Lung (tissue), 12 donors: ENCODE data around the gene TMEM174. TPM values are rescaled to one million over a fixed set of nuclear protein-coding genes. Genes with fewer than 3 reads are reported as not detected.

Experiments
- ATAC-seq: fragments of 200-7000 bp; cut with Tn5 transposase; one replicate; pipeline ENCODE4 v1.9.1; 2020; ENCODE audit warnings: moderate number of reproducible peaks; ENCODE audit not compliant: insufficient read depth, low FRiP score
- DNase-seq, 3 donors: peaks; one replicate each; pipeline ENCODE4 v3.0.0-alpha.2; 2013 to 2017
- H3K27ac ChIP-seq, 2 donors: one replicate each; pipeline ENCODE4 v1.5.1; 2013; ENCODE audit warnings: mild to moderate bottlenecking in 2 of 2, moderate library complexity in 2 of 2, control low read depth in 1 of 2, inconsistent platforms in 1 of 2, low read depth in 1 of 2, low read length in 1 of 2
- H3K27me3 ChIP-seq, 3 donors: one replicate each; pipeline ENCODE4 v1.5.1; 2013; ENCODE audit warnings: low read length in 2 of 3; ENCODE audit not compliant: control insufficient read depth in 3 of 3, insufficient read depth in 3 of 3
- H3K36me3 ChIP-seq, 4 donors: one replicate each; pipeline ENCODE4 v1.5.1; 2013; ENCODE audit warnings: low read length in 4 of 4, mild to moderate bottlenecking in 1 of 4, moderate library complexity in 1 of 4; ENCODE audit not compliant: control insufficient read depth in 4 of 4, insufficient read depth in 4 of 4
- H3K4me1 ChIP-seq, 5 donors: one replicate each; pipeline ENCODE4 v1.5.1; 2013; ENCODE audit warnings: low read length in 5 of 5, mild to moderate bottlenecking in 2 of 5, moderate library complexity in 1 of 5; ENCODE audit not compliant: control insufficient read depth in 5 of 5, insufficient read depth in 5 of 5
- H3K4me3 ChIP-seq: one replicate; pipeline ENCODE4 v1.5.1; 2013; ENCODE audit warnings: mild to moderate bottlenecking, control low read depth, moderate library complexity
- H3K9ac ChIP-seq, 2 donors: one replicate each; pipeline ENCODE4 v1.5.1; 2013; ENCODE audit warnings: low read length in 2 of 2, control low read depth in 1 of 2; ENCODE audit not compliant: insufficient read depth in 1 of 2
- H3K9me3 ChIP-seq, 4 donors: one replicate each; pipeline ENCODE4 v1.5.1; 2013; ENCODE audit warnings: low read length in 3 of 4, mild to moderate bottlenecking in 1 of 4, moderate library complexity in 1 of 4; ENCODE audit not compliant: control insufficient read depth in 4 of 4, insufficient read depth in 3 of 4
- WGBS, 2 donors: extraction: QIAGEN DNeasy Blood & Tissue Kit; methylation state at CpG; one replicate each; pipeline ENCODE4 v1.1.7; 2013; 5-methylcytosine and 5-hydroxymethylcytosine counted together
- polyA plus RNA-seq, 2 donors: library from polyadenylated mRNA; stranded (reverse); fragments of 200-250 nt; gene quantifications; one replicate each; pipeline ENCODE4 v1.2.1, GENCODE V29; 2013
- total RNA-seq, 2 donors: library from RNA; depleted of rRNA in 1 of 2; stranded (reverse); fragments of >200 nt in 1 of 2; gene quantifications; one replicate each; pipeline ENCODE4 v1.2.1, GENCODE V29; 2014 to 2021
- TF ChIP-seq, protein P1 (sequence below): IDR thresholded peaks from 2 replicates; pipeline ENCODE4 v1.5.1; 2012; ENCODE audit warnings: mild to moderate bottlenecking; ENCODE audit errors: control extremely low read depth, extremely low read depth
- donor health status: control.
- donor health status: control.
- donor health status: Bipolar disorder and iron deficiency.
- donor health status: healthy.
- donor health status: DM: yes; HTN: yes; CAD: no.

Gene TMEM174
- total and polyA plus RNA-seq, 4 donors, result not detected

DNA sequence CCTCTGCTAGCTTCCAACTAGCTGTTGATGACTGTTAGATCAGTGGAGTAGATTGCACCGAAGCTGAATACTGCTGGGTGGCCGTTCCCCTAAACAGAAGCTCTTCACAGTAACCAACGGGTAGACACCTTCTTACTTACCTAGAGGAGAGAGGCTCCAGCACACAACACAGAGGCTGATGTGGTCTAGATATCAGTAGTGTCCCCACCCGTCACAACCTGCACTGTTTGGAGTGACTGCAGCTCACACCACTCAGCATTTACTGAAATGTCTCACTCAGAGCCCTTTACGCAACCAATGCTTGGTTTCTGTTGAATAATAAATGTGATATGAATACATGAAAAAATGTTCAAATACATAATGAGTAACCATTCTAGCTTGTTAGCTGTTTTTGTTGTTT, 5.3 kb downstream of the TMEM174 start:
- peaks cover 0 to 2% (median 0%) of the 10 kb centered on the region in 5 donors for H3K4me1 ChIP-seq
- no peak overlapping the region for H3K4me3 ChIP-seq
- ATAC-seq (no peak), DNase-seq (no peak)
- TF ChIP-seq, protein P1, sequence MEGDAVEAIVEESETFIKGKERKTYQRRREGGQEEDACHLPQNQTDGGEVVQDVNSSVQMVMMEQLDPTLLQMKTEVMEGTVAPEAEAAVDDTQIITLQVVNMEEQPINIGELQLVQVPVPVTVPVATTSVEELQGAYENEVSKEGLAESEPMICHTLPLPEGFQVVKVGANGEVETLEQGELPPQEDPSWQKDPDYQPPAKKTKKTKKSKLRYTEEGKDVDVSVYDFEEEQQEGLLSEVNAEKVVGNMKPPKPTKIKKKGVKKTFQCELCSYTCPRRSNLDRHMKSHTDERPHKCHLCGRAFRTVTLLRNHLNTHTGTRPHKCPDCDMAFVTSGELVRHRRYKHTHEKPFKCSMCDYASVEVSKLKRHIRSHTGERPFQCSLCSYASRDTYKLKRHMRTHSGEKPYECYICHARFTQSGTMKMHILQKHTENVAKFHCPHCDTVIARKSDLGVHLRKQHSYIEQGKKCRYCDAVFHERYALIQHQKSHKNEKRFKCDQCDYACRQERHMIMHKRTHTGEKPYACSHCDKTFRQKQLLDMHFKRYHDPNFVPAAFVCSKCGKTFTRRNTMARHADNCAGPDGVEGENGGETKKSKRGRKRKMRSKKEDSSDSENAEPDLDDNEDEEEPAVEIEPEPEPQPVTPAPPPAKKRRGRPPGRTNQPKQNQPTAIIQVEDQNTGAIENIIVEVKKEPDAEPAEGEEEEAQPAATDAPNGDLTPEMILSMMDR, result no peak
- H3K9ac ChIP-seq, result no peak overlapping the region
- H3K9me3 ChIP-seq, result no peaks in the 10 kb centered on the region
- no peaks in the 10 kb centered on the region for H3K27me3 ChIP-seq
- 88 to 89% methylated on average over 5 of the region's 5 CpGs for WGBS, 2 donors
- H3K27ac ChIP-seq, result no peak overlapping the region
- H3K36me3 ChIP-seq, result no peaks in the 10 kb centered on the region

DNA sequence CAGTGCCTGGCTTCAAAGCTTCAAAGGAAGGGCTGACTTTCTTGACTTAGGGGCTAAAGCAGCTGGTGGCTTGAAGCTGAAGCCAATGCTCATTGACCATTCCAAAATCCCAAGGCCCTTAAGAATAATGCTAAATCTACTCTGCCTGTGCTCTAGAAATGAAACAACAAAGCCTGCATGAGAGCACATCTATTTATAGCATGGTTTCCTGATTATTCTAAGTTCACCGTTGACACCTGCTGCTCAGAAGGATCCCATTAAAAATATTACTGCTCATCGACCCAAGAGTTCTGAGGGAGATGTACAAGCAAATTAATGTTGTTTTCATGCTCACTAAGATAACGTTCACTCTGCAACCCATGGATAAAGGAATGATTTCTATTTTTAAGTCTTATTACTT, 6.7 kb downstream of the TMEM174 start:
- Histone ChIP-seq H3K27me3 (peaks cover 0 to 3% (median 0%) of the 10 kb centered on the region in 3 donors), H3K9ac (no peak overlapping the region), H3K36me3 (no peaks in the 10 kb centered on the region), H3K9me3 (peaks cover 0 to 6% (median 0%) of the 10 kb centered on the region in 4 donors), H3K27ac (no peak overlapping the region), H3K4me3 (no peak overlapping the region), H3K4me1 (peaks cover 0 to 2% (median 0%) of the 10 kb centered on the region in 5 donors)
- TF ChIP-seq, protein P1, result no peak
- WGBS, 2 donors, result 48 to 63% methylated on average over 3 of the region's 3 CpGs
- ATAC-seq (no peak), DNase-seq (no peak)

DNA sequence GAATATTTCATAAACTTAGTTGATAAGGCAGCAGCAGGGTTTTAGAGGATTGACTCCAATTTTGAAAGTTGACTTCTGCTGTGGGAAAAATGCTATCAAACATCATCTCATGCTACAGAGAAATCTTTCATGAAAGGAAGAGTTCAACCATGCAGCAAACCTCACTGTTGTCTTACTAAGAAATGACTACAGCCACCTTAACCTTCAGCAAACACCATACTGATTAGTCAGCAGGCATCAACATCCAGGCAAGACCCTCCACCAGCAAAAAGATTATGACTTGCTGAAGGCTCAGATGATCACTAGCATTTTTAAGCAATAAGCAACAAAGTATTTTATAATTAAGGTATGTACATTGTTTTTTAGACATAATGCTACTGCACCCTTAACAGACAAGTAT, 7.6 kb downstream of the TMEM174 start:
- DNase-seq (no peak), ATAC-seq (no peak)
- Histone ChIP-seq H3K9ac (no peak overlapping the region), H3K27me3 (peaks cover 0 to 3% (median 0%) of the 10 kb centered on the region in 3 donors), H3K4me1 (peaks cover 0 to 2% (median 0%) of the 10 kb centered on the region in 5 donors), H3K27ac (no peak overlapping the region), H3K4me3 (no peak overlapping the region), H3K36me3 (no peaks in the 10 kb centered on the region), H3K9me3 (peaks cover 0 to 8% (median 0%) of the 10 kb centered on the region in 4 donors)
- TF ChIP-seq, protein P1, result no peak

DNA sequence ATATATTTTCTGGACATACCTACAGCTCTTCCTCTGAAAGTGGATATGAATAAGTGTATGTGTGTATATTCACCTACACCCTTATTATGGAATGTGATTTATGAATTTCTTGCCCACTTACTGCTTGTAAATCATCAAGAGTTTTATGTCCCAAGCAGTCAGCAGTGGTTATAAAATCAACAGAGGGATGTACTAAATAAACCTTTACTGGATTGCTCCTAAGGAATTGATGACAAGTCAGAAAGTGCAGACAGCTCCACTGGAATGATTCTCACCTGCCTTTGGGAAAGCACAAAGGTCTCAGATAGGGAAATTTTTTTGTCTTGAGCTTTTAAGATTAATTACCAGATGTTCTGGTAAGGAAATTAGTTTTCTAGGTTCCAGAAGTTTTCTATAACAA, 9.3 kb downstream of the TMEM174 start:
- DNase-seq (no peak), ATAC-seq (no peak)
- Histone ChIP-seq H3K4me1 (peaks cover 0 to 2% (median 0%) of the 10 kb centered on the region in 5 donors), H3K27me3 (peaks cover 0 to 3% (median 0%) of the 10 kb centered on the region in 3 donors), H3K9ac (no peak overlapping the region), H3K27ac (no peak overlapping the region), H3K4me3 (no peak overlapping the region), H3K9me3 (peaks cover 0 to 8% (median 0%) of the 10 kb centered on the region in 4 donors), H3K36me3 (no peaks in the 10 kb centered on the region)
- TF ChIP-seq, protein P1, result no peak
